Right lobe of liver (tissue), 4 donors: Measurements from ENCODE around the gene SUCLG1.

Experiments
- CTCF ChIP-seq, 4 donors: fragments of 200-600 bp in 3 of 4; fragments of 450-650 bp in 1 of 4; IDR thresholded peaks; one replicate each; pipeline versions ENCODE4 v1.5.1 to v1.8.0; 2016 to 2022; ENCODE audit warnings: antibody characterized with exemption in 4 of 4, mild to moderate bottlenecking in 2 of 4
- POLR2A ChIP-seq: fragments of 450-650 bp; IDR thresholded peaks from one replicate; pipeline ENCODE4 v1.6.1; 2017; ENCODE audit warnings: antibody characterized with exemption, mild to moderate bottlenecking
- donor health status: DM: no; HTN: no; CAD: no.
- donor health status: DM: no; HTN: no; CAD: no.
- donor health status: DM: no; HTN: yes; CAD: no.

- TF ChIP-seq CTCF (IDR thresholded peaks at IDR 0.05) (no peak), POLR2A (no peak)
These were observed 6.5 kb downstream of the SUCLG1 start for GRCh38 chr2:84452624-84453023.
